ENCODE data around the gene LYPD6B.

GRCh38 chr2:149055751-149056150 is 17.3 kb downstream of the LYPD6B start:
- TF ChIP-seq CTCF (IDR thresholded peaks at IDR 0.05) (no peak), POLR2AphosphoS5 (IDR thresholded peaks at IDR 0.05; ENCODE audit: low read depth, low read length) (no peak), MAX (IDR thresholded peaks at IDR 0.05; ENCODE audit: low read depth) (no peak), RCOR1 (IDR thresholded peaks at IDR 0.05; ENCODE audit: low read length) (no peak), EP300 (IDR thresholded peaks at IDR 0.05; ENCODE audit: borderline replicate concordance in 1 of 2, low read depth in 1 of 2, low read length in 1 of 2) (no peak), SMC3 (IDR thresholded peaks at IDR 0.05; ENCODE audit: low read depth, low read length) (no peak), REST (IDR thresholded peaks at IDR 0.05; ENCODE audit: low read depth, low read length) (no peak)
- TF ChIP-seq, protein P1, sequence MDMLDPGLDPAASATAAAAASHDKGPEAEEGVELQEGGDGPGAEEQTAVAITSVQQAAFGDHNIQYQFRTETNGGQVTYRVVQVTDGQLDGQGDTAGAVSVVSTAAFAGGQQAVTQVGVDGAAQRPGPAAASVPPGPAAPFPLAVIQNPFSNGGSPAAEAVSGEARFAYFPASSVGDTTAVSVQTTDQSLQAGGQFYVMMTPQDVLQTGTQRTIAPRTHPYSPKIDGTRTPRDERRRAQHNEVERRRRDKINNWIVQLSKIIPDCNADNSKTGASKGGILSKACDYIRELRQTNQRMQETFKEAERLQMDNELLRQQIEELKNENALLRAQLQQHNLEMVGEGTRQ (IDR thresholded peaks at IDR 0.05; ENCODE audit: borderline replicate concordance, low read depth, low read length) = no peak

Data from SK-N-SH (cell line).